Keratinocyte (primary cell): ENCODE data around the gene BNC2. TPM values are rescaled to one million over a fixed set of nuclear protein-coding genes. Genes with fewer than 3 reads are reported as not detected.

Source experiments
- DNase-seq: peaks from one replicate; pipeline ENCODE4 v3.0.0-alpha.2; 2011; ENCODE audit warnings: low read depth, missing footprints, low spot score
- FAIRE-seq: peaks from 2 replicates; lab custom pipeline; 2011; peaks lifted over from hg19 to GRCh38; lab: Jason Lieb, UNC
- H2AFZ ChIP-seq: 2 replicates; pipeline ENCODE4 v1.6.0; 2012; ENCODE audit warnings: low read length, control low read depth, inconsistent platforms; ENCODE audit not compliant: control insufficient read depth
- H3K27ac ChIP-seq: 2 replicates; pipeline ENCODE4 v1.5.1; 2011; ENCODE audit warnings: low read length; ENCODE audit not compliant: control insufficient read depth, insufficient read depth
- H3K27me3 ChIP-seq: 3 replicates; pipeline ENCODE4 v1.6.0; 2011; ENCODE audit warnings: low read length; ENCODE audit not compliant: control insufficient read depth, insufficient read depth; ENCODE audit errors: extremely low read depth
- H3K36me3 ChIP-seq, 2 experiments: 2 replicates in 1 of 2; 3 replicates in 1 of 2; pipeline ENCODE4 v1.5.1; 2011; ENCODE audit warnings: low read length in 2 of 2, mild to moderate bottlenecking in 1 of 2; ENCODE audit not compliant: control insufficient read depth in 2 of 2, insufficient read depth in 2 of 2; ENCODE audit errors: extremely low read depth in 1 of 2
- H3K4me1 ChIP-seq: 3 replicates; pipeline ENCODE4 v1.5.1; 2011; ENCODE audit warnings: low read length; ENCODE audit not compliant: control insufficient read depth, insufficient read depth; ENCODE audit errors: extremely low read depth
- H3K4me2 ChIP-seq: 3 replicates; pipeline ENCODE4 v1.6.0; 2011; ENCODE audit warnings: low read depth, low read length; ENCODE audit not compliant: control insufficient read depth, insufficient read depth; ENCODE audit errors: extremely low read depth
- H3K4me3 ChIP-seq, 3 experiments: fragments of 200-600 bp in 1 of 3; sonication (generic) in 1 of 3; 2 replicates in 2 of 3; 3 replicates in 1 of 3; pipeline ENCODE4 v1.5.1; 2011 to 2016; ENCODE audit warnings: low read length in 3 of 3, mild to moderate bottlenecking in 3 of 3, control low read depth in 2 of 3, inconsistent platforms in 1 of 3, low read depth in 1 of 3, mixed read lengths in 1 of 3, mixed run types in 1 of 3, moderate library complexity in 1 of 3; ENCODE audit not compliant: control insufficient read depth in 2 of 3, insufficient read depth in 2 of 3; ENCODE audit errors: extremely low read depth in 1 of 3
- H3K79me2 ChIP-seq: 2 replicates; pipeline ENCODE4 v1.6.0; 2012; ENCODE audit warnings: low read length; ENCODE audit not compliant: control insufficient read depth, insufficient read depth
- H3K9ac ChIP-seq: 3 replicates; pipeline ENCODE4 v1.6.0; 2011; ENCODE audit warnings: low read length; ENCODE audit not compliant: control insufficient read depth, insufficient read depth; ENCODE audit errors: extremely low read depth
- H3K9me1 ChIP-seq: 3 replicates; pipeline ENCODE4 v1.6.0; 2011; ENCODE audit warnings: low read length; ENCODE audit not compliant: control insufficient read depth, insufficient read depth; ENCODE audit errors: extremely low read depth
- H3K9me3 ChIP-seq: 2 replicates; pipeline ENCODE4 v1.5.1; 2012; ENCODE audit warnings: low read depth, low read length; ENCODE audit not compliant: control insufficient read depth
- H4K20me1 ChIP-seq: 3 replicates; pipeline ENCODE4 v1.6.0; 2011; ENCODE audit warnings: low read length; ENCODE audit not compliant: control insufficient read depth, insufficient read depth; ENCODE audit errors: extremely low read depth
- EZH2 ChIP-seq: IDR thresholded peaks from one replicate; pipeline ENCODE4 v1.6.1; 2012; ENCODE audit warnings: inconsistent platforms, mild to moderate bottlenecking, low read length, moderate library complexity
- dilution Hi-C: fragments of 300-500 bp; cut with MboI; formaldehyde crosslinking; loops from one replicate; pipeline ENCODE4 v1.7.0; 2020; ENCODE audit warnings: low sequenced_read_pairs; ENCODE audit not compliant: extremely low pct_ligation_motif_present
- polyA plus RNA-seq, 5 experiments: library from polyadenylated mRNA; depleted of rRNA in 3 of 5; stranded (reverse) in 3 of 5; stranded (forward) in 1 of 5; unstranded in 1 of 5; fragments of >200 nt; gene quantifications; 1 replicate in 1 of 5; 2 replicates in 3 of 5; 3 replicates in 1 of 5; pipeline versions ENCODE4 v1.2.1 to v1.2.3, GENCODE V29; 2011 to 2012; ENCODE audit warnings: missing spikeins in 2 of 5, low read depth in 1 of 5, low replicate concordance in 1 of 5
- TF ChIP-seq, protein P1 (sequence below), 3 experiments: IDR thresholded peaks in 1 of 3; conservative IDR thresholded peaks in 1 of 3; optimal IDR thresholded peaks in 1 of 3; 2 replicates in 2 of 3; 3 replicates in 1 of 3; pipeline versions ENCODE3 to v1.5.1; 2011; ENCODE audit warnings: low read length in 3 of 3, mild to moderate bottlenecking in 3 of 3, moderate library complexity in 2 of 3, control low read depth in 1 of 3, inconsistent platforms in 1 of 3; ENCODE audit not compliant: insufficient read depth in 2 of 3; ENCODE audit errors: extremely low read depth in 1 of 3

Gene BNC2
- polyA plus RNA-seq, 1 donor (not counting 4 experiments of a cell fraction or from before 2014, with no cell fraction given): 1.1 TPM

DNA sequence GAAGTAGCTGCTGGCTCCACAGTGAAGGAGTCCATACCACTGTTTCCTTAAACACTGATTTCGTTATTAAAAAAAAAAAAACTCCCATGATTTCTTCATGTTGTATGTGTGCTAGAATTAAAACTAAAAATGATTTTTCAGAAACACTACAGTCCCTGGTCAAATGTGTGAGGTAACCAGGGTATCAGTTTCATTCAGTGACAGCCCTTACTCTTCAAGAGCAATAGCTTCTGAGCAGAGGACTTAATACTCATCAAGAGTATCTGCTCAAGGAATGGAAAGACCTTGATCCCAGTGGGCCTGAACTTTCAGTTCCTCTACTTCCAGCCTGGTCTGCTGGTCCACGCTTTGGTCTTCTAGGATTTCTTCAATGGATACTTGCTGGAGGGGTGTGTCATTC lies 95.1 kb downstream of the BNC2 start:
- H3K4me3 ChIP-seq: no peak overlapping the region
- no peak overlapping the region for H3K27ac ChIP-seq
- H3K27me3 ChIP-seq: no peaks in the 10 kb centered on the region
- no peaks in the 10 kb centered on the region for H3K9me1 ChIP-seq
- dilution Hi-C loops: no loop called here
- H3K9ac ChIP-seq: no peak overlapping the region
- TF ChIP-seq EZH2: no peak
- TF ChIP-seq, protein P1, sequence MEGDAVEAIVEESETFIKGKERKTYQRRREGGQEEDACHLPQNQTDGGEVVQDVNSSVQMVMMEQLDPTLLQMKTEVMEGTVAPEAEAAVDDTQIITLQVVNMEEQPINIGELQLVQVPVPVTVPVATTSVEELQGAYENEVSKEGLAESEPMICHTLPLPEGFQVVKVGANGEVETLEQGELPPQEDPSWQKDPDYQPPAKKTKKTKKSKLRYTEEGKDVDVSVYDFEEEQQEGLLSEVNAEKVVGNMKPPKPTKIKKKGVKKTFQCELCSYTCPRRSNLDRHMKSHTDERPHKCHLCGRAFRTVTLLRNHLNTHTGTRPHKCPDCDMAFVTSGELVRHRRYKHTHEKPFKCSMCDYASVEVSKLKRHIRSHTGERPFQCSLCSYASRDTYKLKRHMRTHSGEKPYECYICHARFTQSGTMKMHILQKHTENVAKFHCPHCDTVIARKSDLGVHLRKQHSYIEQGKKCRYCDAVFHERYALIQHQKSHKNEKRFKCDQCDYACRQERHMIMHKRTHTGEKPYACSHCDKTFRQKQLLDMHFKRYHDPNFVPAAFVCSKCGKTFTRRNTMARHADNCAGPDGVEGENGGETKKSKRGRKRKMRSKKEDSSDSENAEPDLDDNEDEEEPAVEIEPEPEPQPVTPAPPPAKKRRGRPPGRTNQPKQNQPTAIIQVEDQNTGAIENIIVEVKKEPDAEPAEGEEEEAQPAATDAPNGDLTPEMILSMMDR (optimal IDR thresholded peaks at IDR 0.05 in 1 of 3, IDR thresholded peaks at IDR 0.05 in 1 of 3, conservative IDR thresholded peaks at IDR 0.05 in 1 of 3; ENCODE audit: extremely low read depth in 1 of 3, insufficient read depth in 2 of 3, low read length in 3 of 3): no peak
- DNase-seq: no peak
- H3K36me3 ChIP-seq: no peaks in the 10 kb centered on the region
- no peaks in the 10 kb centered on the region for H3K4me1 ChIP-seq
- H2AFZ ChIP-seq: no peak overlapping the region
- FAIRE-seq: no peak
- H3K4me2 ChIP-seq: no peak overlapping the region
- no peaks in the 10 kb centered on the region for H4K20me1 ChIP-seq
- no peaks in the 10 kb centered on the region for H3K9me3 ChIP-seq
- no peaks in the 10 kb centered on the region for H3K79me2 ChIP-seq

DNA sequence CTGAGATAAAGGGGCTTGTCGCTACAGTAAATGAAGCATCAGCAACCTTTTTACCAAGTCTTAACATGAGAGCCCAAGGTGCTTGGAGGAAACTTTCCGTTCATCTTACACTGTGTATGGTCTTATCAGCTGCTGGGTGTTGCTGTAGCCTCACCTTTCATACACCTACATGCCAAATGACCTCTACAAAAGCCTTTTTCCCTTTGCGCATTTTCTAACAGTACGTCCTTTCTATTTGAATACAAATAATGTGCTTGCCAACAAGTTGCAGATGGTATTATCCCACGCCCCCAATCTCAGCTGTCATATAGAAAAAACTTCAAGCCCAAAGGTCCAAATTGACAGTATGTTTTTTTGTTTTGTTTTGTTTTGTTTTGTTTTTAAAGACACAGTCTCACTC lies 96.9 kb downstream of the BNC2 start:
- no peaks in the 10 kb centered on the region for H3K27me3 ChIP-seq
- no peak overlapping the region for H3K9ac ChIP-seq
- dilution Hi-C loops: no loop called here
- no peaks in the 10 kb centered on the region for H3K4me1 ChIP-seq
- H4K20me1 ChIP-seq: no peaks in the 10 kb centered on the region
- TF ChIP-seq, protein P1 (optimal IDR thresholded peaks at IDR 0.05 in 1 of 3, IDR thresholded peaks at IDR 0.05 in 1 of 3, conservative IDR thresholded peaks at IDR 0.05 in 1 of 3; ENCODE audit: extremely low read depth in 1 of 3, insufficient read depth in 2 of 3, low read length in 3 of 3): no peak
- TF ChIP-seq EZH2: no peak
- no peak overlapping the region for H3K4me3 ChIP-seq
- no peaks in the 10 kb centered on the region for H3K9me3 ChIP-seq
- no peaks in the 10 kb centered on the region for H3K36me3 ChIP-seq
- no peak for DNase-seq
- H3K27ac ChIP-seq: no peak overlapping the region
- H3K79me2 ChIP-seq: no peaks in the 10 kb centered on the region
- H3K4me2 ChIP-seq: no peak overlapping the region
- no peak overlapping the region for H2AFZ ChIP-seq
- no peaks in the 10 kb centered on the region for H3K9me1 ChIP-seq
- FAIRE-seq: no peak
